Measurements from ENCODE around the gene PIGK.
"Not testable (repeated sequence)": the region's sequence is repeated elsewhere in the genome, so short reads cannot be mapped to it uniquely, and the experiment has no call there.

PIGK gene

DNA sequence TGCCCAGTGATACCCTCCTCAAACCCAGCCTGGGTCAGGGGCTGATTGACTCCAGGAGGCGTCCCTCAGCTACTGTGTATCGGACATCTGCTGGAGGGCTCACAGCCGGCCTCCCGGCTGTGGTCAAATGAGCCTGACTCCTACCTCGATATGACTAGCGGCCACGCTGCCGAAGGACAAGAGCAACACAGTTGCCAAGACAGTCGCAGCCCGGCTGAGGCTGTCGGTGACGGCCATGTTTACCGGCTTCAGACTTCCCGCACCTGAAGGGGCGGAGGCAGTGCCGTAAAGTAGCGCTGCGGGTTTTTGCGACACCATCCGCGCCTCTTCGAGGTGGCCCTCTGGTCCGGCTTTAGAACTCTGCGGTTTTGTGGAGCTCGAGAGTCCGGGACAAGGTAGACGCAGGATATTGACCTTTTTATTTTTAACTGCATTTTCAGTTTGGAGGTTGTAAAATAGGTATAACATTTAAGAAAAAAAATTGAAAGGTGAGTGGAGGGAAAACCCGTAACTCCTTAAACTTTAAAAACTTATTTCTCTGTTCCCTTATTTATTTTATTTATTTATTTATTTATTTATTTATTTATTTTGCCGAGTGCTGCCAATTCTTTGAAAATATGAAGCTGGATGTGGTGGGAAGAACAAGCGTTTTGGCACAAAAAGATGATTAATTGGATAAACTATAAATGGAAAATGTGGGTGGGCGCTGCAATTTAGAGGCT is at the start of gene PIGK:
PIGK (minus strand) TSS at position 265 of the 722 bp plus-strand sequence; CDS start at position 237, 28 bp downstream.
- in situ Hi-C loops (cut with MboI; ENCODE audit: low pct_unique_long_range_greater_than_20kb, low sequenced_read_pairs): no loop called here
- DNase-seq: peak; percentile 87

DNA sequence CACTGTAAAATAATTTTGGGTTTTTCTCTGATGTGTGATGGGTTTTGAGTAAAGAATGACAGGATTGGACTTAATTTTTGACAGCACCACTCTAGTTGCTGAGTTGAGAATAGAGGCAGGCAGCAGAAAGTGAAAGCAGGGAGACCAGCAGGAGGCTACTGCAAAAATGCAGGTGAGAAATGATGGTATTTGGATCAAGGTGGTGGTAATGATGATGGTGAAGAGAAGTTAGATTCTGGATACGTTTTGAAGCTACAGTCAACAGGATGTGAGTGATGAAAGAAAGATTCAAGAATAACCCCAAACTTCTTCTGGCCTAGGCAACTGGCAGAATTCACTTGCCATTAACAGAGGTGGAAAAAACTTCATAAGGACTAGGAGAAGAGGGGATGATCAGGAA is 47.8 kb upstream of the PIGK start:
- no peak for DNase-seq
- in situ Hi-C loops (cut with MboI; ENCODE audit: low pct_unique_long_range_greater_than_20kb, low sequenced_read_pairs): no loop called here

DNA sequence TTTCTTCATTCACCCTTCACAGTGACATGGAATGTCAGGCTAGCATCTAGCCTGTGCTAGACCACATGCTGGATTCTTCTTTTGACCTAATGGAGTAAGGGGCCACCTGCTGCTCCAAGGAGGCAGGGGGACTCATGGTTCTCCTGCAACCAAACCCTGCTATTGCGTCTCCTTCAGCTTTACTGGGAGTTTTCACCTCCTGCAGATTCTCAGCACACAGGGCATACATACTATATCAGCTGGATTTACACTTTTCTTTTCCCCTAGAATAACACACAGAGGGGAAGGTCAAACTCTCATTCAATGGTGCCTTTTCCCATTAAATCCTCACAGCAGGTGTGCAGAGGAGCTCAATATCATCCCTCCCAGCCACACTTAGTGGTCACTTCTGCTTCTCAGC is 46.0 kb upstream of the PIGK start:
- in situ Hi-C loops (cut with MboI; ENCODE audit: low pct_unique_long_range_greater_than_20kb, low sequenced_read_pairs): no loop called here
- no peak for DNase-seq

DNA sequence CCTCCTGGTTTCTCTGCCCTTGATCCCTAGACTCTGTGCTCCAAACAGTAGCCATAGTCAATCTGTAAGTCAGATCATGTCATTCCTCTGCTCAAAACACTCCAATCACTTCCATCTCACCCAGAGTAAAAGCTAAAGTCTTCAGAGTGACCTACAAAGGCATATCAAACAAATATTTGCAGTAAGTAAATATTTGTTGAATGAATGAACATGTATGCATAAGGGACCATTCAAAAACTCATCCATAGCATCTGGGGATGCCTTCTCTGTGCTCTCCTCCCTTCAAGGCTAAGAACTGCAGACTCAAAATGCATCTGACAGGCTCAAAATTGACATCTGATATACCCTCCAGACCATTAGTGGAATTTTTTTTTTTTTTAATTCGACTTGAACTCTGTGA is 44.5 kb upstream of the PIGK start:
- in situ Hi-C loops (cut with MboI; ENCODE audit: low pct_unique_long_range_greater_than_20kb, low sequenced_read_pairs): no loop called here
- DNase-seq: no peak

DNA sequence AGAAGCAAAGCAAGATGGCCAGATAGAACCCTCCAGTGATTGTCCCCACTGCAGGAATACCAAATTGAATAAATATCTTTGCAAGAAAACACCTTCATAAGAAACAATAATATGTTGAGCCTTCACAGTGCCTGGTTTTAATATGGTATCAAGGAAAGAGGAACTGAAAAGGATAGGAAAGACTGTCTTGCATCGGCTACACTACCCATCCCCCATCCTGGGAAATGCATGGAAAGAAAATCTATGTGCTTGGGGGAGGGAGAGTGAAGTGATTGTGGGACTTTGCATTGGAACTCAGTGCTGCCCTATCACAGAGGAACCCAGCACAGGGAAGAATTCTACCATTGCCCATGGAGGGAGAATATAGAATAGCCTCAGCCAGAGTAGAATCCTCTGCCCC is 34.0 kb upstream of the PIGK start:
- in situ Hi-C loops (cut with MboI; ENCODE audit: low pct_unique_long_range_greater_than_20kb, low sequenced_read_pairs): no loop called here
- DNase-seq: peak; percentile 8

DNA sequence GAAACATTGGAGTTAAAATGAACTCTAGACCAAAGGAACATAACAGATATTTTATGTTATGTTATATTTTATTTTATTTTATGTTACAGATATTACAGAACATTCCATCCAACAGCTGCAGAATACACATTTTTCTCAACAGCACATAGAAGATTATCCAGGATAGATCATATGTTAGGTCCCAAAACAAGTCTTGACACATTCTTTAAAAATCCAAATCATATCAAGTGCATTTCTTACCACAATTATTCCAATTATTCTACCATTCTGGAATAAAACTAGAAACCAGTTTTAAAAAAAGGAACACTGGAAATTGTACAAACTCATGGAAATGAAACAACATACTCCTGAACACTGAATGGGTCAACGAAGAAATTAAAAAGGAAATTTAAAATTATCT is 30.9 kb upstream of the PIGK start:
- DNase-seq: no peak
- in situ Hi-C loops (cut with MboI; ENCODE audit: low pct_unique_long_range_greater_than_20kb, low sequenced_read_pairs): no loop called here

DNA sequence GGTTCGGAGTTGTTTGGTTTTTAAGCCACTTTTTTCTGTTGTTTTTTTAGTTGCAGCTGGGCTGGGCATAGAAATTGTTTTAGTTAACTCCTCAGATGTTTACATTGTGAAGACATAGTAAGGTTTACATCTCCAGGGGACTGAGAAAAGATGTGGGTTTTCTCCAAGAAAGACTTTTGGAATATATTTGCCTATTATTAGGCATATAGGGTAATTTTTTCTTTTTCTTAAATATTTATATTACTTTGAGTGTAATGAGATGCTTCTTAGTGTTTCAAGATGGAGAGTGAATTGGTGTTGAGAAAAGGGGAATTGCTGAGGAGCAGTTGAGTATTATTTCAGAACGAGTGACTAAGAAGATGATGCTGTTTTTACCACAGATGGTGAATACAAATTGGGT is 26.6 kb upstream of the PIGK start:
- no peak for DNase-seq
- in situ Hi-C loops (cut with MboI; ENCODE audit: low pct_unique_long_range_greater_than_20kb, low sequenced_read_pairs): no loop called here

DNA sequence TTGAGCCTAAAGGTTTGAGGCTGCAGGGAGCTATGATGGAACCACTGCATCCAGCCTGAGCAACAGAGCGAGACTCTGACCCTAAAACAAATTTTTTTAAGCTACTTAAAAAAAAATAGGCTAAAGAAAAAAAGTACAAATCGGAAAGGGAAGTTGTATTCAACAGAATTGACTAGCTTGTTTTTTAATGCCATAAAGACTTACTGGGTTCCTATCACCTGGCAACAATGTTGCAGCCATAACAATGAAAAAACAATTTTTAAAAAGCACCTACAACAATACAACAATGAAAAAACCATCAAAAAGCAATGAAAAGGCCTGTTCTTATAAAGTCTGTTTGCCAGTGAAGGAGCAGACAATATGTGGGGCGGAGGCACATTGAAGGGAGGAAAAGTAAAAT is 20.1 kb upstream of the PIGK start:
- in situ Hi-C loops (cut with MboI; ENCODE audit: low pct_unique_long_range_greater_than_20kb, low sequenced_read_pairs): no loop called here
- DNase-seq: no peak

DNA sequence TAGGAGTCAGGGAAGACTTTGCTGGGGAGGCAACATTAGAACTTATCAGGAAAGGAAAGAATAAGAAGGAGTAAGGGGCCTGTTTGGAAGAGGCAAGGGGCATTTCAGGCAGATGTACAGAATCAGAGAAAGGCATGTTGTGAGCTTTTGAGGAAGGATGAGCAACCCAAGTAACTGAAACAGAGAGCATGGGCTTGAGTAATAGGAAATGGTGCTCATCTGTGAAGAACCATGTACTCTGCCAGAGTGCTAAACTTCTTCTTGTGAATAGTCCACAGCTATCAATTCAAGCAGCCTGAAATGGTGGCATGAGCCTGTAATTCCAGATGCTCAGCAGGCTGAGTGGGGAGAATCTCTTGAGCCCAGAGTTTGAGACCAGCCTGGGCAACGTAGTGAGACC is 19.2 kb upstream of the PIGK start:
- DNase-seq: no peak
- in situ Hi-C loops (cut with MboI; ENCODE audit: low pct_unique_long_range_greater_than_20kb, low sequenced_read_pairs): no loop called here

DNA sequence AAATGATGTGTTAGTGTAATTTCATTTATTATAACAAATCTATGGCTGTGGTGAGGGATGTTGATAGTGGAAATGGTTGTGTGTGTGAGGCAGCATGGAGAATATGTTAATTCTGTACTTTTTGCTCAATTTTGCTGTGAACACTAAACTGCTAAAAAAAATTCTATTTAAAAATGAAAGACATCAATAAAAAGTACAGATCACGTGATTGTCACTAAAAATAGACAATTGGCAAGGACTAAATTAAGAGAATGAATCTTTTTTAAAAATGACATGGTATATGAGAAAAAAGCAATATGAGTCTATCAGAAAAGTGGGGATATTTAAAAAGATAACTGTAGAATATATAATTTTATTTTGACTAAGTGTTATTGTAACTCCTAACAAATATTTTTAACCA is 15.7 kb upstream of the PIGK start:
- in situ Hi-C loops (cut with MboI; ENCODE audit: low pct_unique_long_range_greater_than_20kb, low sequenced_read_pairs): no loop called here
- no peak for DNase-seq

DNA sequence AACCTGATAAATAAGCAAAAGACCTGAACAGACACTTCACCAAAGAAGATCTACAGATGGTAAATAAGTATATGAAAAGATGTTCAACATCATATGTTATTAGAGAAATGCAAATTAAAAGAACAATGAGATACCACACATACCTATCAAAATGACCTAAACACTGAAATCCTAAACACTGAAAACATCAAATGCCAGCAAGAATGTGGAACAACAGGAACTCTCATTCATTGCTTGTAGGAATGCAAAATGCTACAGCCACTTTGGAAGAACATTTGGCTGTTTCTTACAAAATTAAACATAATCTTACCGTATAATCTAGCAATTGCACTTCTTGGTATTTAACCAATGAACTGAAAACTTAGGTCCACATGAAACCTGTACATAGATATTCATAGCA is 14.9 kb upstream of the PIGK start:
- in situ Hi-C loops (cut with MboI; ENCODE audit: low pct_unique_long_range_greater_than_20kb, low sequenced_read_pairs): no loop called here
- no peak for DNase-seq

DNA sequence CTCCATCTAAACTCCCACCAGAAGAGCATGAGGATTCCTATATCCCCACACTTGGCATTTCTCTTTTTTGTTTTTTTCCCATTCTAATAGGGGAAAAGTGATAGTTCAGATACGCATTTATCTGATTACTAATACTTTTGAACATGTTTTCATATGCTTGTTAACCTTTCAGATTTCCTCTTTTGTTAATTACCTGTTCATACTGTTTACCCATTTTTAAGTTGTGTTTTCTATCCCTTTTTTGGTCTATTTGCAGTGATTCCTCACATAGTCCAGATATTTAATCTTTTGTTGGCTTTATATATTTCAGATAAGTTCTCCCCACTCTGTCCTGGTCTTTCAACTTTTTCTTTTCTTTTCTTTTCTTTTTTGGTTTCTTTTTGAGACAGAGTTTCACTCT is 13.6 kb upstream of the PIGK start:
- in situ Hi-C loops (cut with MboI; ENCODE audit: low pct_unique_long_range_greater_than_20kb, low sequenced_read_pairs): no loop called here
- DNase-seq: no peak

DNA sequence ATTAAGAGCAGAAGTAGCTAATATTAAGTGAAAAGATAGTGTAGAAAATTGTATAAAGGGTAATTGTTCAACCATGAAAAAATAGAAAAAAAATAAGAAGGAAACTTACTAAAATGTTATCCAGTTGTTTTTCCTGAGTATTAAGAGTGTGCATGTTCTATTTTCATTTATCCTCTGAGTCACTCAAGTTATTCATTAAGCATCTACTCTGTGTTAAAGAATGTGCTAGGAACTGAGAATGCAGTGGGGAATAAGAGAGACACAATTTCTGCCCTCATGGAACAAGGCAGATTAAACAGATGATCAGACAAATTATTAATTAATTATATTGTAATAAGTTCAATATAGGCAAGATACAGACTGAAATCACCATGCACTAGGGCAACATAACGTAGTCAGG is 10.8 kb upstream of the PIGK start:
- in situ Hi-C loops (cut with MboI; ENCODE audit: low pct_unique_long_range_greater_than_20kb, low sequenced_read_pairs): no loop called here
- DNase-seq: no peak

DNA sequence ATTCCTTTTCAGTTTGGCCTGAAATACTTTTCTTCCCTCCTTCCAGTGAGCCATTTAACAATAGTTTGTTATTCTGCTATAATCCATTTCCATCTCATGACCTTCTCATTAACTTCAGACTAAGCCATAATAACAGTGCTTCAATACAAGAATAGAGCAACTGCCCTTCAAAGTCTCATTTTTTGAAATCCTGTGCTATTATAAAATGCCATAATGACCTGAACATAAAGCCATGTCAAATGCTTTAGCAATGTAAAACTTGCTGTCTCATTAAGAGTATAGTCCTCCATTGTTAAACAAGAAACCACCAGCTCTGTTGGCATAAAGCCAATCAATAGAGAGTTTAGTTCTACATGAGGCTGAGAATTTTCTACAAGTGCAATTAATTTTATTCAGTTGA is 9.6 kb upstream of the PIGK start:
- in situ Hi-C loops (cut with MboI; ENCODE audit: low pct_unique_long_range_greater_than_20kb, low sequenced_read_pairs): no loop called here
- no peak for DNase-seq

DNA sequence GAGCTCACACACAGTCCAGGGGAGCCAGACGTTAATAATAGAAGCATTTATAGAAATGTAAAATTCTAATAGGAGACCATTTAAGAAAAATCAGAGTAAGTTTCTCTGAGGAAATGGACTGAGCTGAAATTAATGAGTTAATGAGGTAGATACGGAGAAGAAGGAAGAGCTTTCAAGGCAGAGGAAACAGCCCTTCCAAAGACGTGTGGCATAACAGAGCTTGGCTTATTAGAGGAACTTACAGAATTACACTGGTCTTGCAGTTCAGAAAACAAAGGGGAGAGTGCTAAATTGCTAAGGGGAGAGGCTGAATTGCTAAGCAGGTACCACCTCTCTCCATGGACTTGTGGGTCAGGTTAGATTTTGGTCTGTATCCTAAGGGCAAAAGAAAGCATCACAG is 8.2 kb upstream of the PIGK start:
- in situ Hi-C loops (cut with MboI; ENCODE audit: low pct_unique_long_range_greater_than_20kb, low sequenced_read_pairs): no loop called here
- DNase-seq: peak; percentile 21

DNA sequence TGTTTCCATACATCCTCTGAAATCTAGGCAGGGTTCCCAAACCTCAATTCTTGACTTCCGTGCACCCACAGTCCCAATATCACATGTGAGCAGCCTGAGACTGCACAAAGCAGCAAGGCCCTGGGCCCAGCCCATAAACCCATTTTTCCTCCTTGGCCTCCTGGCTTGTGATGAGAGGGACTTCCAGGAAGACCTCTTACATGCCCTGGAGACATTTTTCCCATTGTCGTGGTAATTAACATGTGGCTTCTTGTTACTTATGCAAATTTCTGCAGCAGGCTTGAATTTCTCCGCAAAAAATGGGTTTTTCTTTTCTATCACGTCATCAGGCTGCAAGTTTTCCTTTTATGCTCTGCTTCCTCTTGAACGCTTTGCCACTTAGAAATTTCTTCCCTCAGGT is 3.3 kb upstream of the PIGK start:
- in situ Hi-C loops (cut with MboI; ENCODE audit: low pct_unique_long_range_greater_than_20kb, low sequenced_read_pairs): no loop called here
- no peak for DNase-seq

DNA sequence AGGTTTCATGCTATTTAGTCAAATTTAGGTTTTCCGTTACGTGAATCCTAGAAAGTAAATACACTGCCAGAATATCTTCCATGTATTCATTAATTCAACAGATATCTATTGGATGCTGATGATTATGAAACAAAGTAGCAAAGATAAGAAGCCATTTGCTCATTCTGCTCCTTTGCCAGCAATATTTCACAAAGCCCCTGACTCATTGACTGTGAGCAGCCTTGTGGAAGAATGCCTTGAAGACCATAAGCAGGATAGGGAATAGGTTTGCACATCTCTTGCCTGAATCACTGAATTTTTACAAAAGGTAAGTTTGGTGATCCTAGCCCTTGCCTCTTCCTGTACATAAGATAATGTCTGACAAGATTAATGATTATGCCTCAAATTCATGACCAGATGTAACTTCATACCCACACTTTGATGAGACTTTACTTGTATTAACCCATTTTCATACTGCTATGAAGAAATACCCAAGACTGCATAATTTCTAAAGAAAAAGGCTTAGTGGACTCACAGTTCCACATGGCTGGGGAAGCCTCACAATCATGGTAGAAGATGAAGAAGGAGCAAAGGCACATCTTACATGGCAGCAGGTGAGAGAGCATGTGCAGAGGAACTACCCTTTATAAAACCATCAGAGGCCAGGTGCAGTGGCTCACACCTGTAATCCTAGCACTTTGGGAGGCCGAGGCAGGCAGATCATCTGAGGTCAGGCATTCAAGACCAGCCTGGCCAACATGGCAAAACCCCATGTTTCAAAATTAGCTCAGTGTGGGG is 1.6 kb upstream of the PIGK start:
- DNase-seq: no peak
- in situ Hi-C loops (cut with MboI; ENCODE audit: low pct_unique_long_range_greater_than_20kb, low sequenced_read_pairs): no loop called here

DNA sequence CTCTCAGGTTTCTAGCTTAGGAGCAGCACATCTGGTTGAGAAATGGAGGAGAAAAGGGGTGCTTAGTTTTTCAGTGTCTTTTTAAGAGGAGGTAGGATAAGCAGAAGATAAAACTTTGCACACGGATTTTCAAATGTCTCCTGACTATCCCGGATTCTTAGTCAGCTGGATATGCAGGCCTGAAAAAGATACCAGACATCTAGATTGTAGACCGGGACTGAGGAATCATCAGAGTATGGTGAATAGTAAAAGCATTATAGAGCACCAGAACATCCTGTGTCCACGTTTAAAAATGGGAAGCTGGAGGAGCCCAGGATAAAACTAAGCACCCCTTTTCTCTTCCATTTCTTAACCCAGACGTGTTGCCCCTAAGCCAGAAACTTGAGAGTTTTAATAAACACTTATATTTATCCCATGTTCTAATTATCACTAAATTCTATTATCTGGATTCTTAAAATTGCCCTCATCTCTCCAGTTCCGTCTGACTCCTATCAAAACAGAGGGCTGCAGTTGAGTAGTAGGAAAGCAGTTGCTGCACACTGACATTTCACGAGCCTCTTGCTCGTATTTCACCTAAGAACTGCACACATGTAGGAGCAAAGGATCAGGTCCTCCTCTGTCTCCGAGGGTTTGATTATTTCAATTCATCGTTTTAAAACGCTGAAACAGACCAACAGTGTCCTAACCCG is 609 bp downstream of the PIGK start:
- in situ Hi-C loops (cut with MboI; ENCODE audit: low pct_unique_long_range_greater_than_20kb, low sequenced_read_pairs): no loop called here
- DNase-seq: no peak

DNA sequence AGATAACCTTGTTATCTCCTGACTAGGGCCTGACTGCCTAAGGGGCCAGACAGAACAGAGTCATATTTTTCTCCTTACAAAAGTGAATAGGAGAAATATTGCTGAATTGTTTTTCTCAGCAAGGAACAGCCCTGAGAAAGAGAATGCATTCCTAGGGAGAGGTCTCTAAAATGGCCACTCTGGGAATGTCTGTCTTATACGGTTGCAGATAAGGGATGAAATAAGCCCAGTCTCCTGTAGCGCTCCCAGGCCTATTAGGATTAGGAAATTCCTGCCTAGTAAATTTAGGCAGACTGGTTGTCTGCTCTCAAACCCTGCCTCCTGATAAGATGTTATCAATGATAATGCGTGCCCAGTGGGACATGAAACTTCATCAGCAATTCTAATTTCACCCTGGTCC is 15.2 kb downstream of the PIGK start:
- in situ Hi-C loops (cut with MboI; ENCODE audit: low pct_unique_long_range_greater_than_20kb, low sequenced_read_pairs); DNase-seq: not testable (repeated sequence)

DNA sequence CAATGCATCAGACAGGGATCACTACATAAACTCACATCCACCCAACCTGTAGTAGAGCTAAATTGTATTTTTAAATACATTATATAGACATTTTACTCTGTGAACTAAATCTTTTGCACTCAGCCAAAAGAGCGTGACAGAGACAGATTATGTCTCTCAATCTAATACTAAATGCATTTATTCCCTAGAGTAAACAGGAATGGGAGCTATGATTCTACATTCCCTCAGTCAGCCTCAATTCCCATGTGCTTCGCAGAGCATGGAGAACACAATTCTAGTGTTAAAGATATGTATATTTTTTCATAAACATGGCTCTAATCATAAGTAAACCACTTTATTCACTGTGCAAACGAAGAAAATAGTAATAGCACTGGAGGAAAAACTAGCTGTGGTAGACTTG is 16.5 kb downstream of the PIGK start:
- no peak for DNase-seq
- in situ Hi-C loops (cut with MboI; ENCODE audit: low pct_unique_long_range_greater_than_20kb, low sequenced_read_pairs): no loop called here
